ENCODE data around the gene POU2AF2. TPM values are rescaled to one million over a fixed set of nuclear protein-coding genes. Genes with fewer than 3 reads are reported as not detected.
A peak's percentile ranks its signal among the peaks of the same experiment; 100 is the strongest.
"Not testable (repeated sequence)": the region's sequence is repeated elsewhere in the genome, so short reads cannot be mapped to it uniquely, and the experiment has no call there.

POU2AF2 gene
- total RNA-seq, 1 donor from 2014 or later = not detected

DNA sequence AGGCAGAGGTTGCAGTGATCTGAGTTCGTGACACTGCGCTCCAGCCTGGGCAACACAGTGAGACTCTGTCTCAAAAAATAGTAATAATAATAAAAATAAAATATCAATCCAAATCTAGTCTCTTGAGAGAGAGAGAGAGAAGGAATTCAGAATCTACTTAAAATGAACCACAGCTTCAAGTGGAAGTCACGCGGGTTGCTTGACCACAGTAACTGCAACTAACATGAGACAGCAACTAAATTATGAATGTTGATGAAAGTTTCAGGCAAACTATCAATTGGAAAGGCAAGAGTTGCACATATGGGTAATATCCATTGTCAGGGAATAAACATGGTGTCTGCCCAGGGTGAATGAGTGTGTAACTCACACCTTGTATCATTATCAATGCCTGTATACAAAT lies 12.5 kb downstream of the POU2AF2 start:
- no peak for DNase-seq (ENCODE audit: low read depth)

DNA sequence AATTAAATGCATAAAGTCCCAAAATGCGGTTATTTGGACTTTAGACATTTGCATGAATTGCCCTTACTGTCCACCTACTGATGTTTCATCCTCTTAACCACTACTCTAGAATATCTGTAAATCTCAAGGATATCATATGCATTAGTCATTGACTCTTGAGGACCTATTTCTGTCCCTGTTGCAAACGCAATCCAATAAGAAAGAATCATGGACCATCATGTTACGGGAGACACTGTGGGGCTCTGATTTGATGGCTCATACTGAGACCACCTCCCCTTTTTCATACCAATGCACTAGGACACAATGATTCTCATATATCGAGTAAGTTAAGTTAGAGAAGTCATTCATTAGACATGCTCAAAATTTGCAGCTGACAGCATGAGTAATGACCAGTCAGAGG lies 14.4 kb downstream of the POU2AF2 start:
- no peak for DNase-seq (ENCODE audit: low read depth)

DNA sequence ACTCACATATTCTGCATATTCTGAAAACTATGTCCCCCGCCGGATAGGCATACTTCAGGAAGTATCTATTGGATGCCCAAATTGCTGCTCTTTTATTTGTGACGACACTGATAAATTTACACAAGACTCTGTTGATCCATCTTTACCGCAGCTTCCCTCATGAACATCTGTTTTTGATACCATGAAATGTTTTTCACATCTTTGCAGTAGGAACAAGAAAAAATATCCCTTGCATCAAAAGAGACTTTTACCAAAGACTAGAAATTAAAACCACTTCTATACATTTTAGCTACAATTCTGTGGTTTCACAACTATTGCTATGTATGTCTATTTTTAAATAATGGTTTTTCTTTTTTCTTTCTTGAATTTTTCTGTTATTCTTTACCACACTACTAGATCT lies 15.3 kb downstream of the POU2AF2 start:
- no peak for DNase-seq (ENCODE audit: low read depth)

DNA sequence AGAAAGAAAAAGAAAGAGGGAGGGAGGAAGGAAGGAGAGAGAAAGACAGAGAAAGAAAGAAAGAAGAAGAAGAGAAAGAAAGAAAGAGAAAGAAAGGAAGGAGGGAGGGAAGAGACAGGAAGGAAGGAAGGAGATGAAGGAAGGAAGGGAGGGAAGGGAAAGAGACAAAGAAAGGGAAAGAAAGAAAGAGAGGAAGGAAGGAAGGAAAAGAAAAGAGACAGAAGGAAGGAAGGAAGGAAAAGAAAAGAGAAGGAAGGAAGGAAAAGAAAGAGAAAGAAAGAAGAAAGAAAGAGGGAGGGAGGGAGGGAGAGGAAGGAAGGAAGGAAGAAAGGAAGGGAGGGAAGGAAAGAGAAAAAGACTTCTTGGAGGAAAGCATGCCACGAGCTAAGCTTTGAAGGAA lies 19.1 kb downstream of the POU2AF2 start:
- DNase-seq (ENCODE audit: low read depth) = no peak

DNA sequence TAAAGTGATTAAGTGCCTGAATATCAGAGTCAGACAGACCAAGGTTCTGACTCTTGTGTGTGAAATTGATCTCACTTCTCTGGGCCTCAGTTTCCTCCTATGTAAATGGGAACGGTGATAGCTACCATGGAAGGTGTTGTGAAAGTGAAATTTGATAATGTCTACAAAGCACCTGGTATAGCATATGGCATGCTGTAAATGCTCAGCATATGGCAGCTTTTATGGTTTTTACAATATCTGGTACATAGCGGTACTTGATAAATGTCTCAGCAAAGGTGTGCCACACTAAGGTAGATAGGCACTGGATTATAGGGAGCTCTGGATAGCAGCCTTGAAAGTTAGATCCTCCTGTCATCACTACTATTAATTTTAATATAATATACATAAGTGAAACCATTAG lies 19.9 kb downstream of the POU2AF2 start:
- no peak for DNase-seq (ENCODE audit: low read depth)

DNA sequence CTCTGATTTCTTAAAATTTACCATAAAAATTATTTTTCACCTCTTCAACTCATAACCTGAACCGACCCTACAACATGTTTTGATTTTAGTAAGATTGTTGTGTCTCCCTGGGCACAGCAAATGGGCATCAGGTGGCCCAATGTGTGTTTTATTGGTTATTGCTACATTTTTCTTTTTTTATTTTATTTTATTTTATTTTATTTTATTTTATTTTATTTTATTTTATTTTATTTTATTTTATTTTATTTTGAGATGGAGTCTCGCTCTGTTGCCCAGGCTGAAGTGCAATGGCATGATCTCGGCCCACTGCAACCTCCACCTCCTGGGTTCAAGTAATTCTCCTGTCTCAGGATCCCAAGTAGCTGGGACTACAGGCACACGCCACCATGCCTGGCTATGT lies 22.8 kb downstream of the POU2AF2 start:
- not testable (repeated sequence) for DNase-seq (ENCODE audit: low read depth)

DNA sequence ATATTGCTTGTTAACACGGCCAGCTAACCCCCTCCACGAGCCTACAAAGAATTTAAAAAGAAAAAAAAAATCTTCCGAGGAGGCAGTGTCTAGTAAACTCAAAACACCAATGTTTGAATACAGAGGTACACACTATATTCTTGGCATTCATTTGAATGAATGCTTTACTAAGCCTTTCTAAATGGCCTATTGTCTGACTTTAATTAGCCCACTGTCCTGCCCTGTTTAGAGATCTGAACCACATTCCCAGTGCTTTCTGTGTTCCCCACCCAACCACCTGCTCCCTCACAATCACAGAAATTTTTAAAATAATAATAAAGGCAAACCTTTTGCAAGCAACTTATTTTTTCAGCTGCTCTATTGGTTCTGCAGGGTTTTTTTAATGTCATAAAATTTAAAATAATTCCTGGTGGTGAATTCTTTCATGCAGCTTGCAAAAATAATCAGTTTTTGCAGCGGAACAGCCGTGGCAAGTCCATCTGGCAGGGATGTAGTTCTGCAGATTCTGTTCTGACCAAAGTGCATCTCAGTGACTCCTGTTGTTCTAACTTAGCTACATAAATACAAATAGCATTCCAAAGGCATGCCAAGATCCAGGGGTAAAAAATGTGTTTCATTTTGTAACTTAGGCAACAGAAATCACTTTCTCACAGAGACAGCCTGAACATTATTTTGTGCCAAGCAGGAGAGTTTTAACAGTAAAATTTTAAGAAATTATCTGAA lies 23.8 kb downstream of the POU2AF2 start:
- DNase-seq (ENCODE audit: low read depth) = no peak

DNA sequence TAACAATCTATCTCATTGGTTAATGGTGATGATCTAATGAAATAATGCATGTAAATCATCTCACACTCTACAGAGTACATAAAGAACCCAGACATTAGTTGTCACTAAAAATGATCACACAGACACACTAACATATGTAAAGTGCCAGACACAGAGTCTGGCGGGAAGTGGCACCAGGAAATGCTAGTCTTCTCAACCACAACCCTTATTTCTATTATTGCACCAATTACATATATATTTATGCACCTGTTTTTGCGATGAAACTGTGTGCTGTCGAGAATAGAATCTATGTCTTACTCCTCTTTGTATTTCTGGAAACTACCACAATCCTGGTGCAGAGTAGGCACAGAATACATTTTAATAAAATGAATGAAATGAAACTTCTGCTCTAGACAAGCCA lies 26.9 kb downstream of the POU2AF2 start:
- no peak for DNase-seq (ENCODE audit: low read depth)

DNA sequence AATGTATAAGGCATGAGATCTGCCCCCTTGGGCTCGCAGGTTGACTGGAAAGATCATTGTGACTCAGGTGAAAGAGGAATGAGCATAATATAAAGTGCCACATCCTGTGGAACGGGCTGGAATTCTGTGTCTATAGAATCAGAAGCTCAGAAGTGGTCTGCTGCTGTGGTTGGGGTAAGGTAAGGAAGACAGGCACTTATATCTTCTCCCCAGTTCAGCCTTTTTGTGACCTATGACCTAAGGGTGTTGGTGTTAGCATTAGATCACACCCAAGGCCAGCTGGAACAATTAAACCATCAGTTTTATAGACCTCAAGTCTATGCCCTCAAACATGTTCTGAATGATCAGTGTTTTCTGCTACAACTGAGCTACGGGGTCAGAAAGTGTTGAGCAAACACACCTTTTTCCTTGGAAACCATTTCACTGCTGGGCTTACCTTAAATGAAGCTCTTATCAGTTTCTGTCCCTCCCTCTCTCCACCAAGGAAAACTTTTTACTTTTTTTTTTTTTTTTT lies 37.1 kb downstream of the POU2AF2 start:
- no peak for DNase-seq (ENCODE audit: low read depth)

DNA sequence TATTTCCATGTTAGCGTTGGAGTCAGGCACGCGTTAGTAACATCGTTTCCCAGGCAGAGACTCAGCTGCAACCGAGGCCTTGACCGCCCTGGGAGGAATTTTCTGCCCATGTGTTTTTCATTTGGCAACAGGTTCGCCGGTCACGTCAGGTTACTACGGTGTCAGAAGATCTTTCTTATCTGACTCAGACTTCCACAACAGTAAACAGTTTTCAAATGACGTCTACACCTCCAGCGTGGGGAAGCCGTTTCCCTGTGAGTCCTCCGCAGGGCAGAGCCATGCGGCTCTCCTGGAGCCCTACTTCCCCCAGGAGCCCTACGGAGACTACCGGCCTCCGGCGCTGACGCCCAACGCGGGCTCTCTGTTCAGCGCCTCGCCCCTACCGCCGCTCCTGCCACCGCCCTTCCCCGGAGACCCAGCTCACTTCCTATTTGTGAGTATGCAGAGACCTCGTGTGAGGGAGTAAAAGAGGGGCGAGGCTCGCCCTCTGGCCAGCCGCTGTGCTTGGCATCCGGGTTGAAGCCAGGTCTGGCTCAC lies 38.5 kb downstream of the POU2AF2 start:
- no peak for DNase-seq (ENCODE audit: low read depth)

DNA sequence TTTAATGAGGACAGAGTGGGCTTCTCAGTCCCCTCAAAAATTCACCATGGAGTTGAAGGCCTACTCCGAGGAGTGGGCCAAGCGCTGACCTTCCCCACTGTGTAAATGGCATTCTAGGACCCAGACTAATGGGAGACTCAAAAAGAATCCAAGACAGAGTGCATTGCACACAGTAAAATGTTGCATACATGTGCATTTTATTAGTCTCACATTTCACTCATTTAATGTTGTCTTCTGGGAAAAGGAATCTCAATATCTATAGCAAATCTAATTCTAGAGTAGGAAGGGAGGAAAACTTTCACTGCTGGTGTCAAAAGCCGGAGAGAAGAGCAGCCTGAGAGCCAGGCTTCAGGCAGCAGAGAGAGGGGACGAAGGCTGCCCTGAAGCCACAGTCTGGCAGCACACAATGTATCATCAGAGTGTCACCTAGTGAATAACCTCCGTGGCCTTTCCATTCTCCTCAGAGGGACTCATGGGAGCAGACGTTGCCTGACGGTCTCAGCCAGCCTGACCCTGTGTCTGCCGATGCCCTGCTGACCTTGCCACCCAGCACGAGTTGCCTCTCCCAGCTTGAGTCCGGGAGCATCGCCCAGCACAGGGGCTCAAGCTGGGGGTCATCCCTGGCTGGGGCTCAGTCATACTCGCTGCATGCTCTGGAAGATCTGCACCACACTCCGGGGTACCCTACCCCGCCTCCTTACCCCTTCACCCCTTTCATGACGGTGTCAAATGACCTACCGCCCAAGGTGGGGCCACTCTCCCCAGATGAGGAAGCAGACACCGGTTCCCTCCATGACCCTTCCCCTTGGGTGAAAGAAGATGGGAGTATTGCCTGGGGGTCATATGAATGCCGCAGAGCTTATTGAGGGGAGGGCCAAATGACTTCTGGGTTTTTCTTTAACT lies 39.9 kb downstream of the POU2AF2 start:
- no peak for DNase-seq (ENCODE audit: low read depth)

DNA sequence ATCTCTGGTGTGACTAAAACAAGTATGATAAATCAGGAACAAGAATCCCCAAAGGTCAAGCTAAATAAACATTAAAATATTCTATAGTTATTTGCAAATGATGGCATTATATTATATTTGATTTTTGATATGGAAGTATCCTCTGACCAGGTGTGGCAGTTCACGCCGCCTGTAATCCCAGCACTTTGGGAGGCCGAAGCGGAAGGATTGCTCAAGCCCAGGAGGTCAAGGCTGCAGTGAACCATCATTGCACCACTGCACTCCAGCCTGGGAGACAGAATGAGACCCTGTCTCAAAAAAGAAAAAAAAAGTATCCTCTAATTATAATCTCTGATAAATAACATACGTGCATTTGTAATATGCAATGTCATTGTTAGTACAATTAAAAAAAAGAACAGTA lies 46.2 kb downstream of the POU2AF2 start:
- DNase-seq (ENCODE audit: low read depth) = no peak

DNA sequence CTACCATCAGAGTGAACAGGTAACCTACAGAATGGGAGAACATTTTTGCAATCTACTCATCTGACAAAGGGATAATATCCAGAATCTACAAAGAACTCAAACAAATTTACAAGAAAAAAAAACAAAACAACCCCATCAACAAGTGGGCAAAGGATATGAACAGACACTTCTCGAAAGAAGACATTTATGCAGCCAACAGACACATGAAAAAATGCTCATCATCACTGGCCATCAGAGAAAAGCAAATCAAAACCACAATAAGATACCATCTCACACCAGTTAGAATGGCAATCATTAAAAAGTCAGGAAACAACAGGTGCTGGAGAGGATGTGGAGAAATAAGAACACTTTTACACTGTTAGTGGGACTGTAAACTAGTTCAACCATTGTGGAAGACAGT lies 46.9 kb downstream of the POU2AF2 start:
- DNase-seq (ENCODE audit: low read depth) = not testable (repeated sequence)

DNA sequence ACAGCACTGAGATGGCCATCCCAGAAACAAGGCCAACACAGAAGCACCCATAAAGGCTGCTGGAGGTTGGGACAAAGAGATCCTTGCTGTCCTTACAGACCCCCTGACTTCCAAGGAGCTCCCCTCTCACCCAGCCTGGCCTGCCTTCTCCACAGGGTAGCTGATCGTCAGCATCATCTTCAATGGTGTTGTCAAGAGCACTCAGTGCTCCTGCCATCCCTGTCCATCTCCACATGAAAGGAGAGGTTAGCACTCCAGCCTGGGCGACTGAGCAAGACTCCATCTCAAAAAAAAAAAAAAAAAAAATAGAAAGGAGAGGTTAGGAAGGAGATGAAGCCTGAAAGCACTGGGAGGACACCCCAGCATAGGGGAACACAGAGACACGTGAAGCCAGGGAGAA lies 50.7 kb downstream of the POU2AF2 start:
- no peak for DNase-seq (ENCODE audit: low read depth)

DNA sequence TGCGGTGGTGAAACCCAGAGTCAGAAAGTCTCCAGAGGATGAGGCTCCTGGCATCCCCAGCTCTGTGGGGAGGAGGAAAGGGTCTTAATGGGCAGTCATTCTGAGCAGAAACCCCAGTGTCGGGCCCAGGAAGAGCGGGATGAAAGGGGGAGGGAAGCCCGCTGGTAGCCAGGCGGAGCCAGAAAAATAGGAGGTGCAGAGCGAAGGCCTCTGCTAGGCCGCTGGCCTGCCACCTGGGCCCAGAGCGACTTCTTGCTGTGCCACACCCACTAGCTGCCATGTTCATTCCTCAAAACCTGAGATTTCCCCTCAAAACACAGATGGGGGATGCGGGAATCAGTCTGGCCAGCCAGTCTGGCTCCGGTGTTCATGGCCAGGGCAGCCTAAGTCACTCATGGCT lies 52.2 kb downstream of the POU2AF2 start:
- no peak for DNase-seq (ENCODE audit: low read depth)

DNA sequence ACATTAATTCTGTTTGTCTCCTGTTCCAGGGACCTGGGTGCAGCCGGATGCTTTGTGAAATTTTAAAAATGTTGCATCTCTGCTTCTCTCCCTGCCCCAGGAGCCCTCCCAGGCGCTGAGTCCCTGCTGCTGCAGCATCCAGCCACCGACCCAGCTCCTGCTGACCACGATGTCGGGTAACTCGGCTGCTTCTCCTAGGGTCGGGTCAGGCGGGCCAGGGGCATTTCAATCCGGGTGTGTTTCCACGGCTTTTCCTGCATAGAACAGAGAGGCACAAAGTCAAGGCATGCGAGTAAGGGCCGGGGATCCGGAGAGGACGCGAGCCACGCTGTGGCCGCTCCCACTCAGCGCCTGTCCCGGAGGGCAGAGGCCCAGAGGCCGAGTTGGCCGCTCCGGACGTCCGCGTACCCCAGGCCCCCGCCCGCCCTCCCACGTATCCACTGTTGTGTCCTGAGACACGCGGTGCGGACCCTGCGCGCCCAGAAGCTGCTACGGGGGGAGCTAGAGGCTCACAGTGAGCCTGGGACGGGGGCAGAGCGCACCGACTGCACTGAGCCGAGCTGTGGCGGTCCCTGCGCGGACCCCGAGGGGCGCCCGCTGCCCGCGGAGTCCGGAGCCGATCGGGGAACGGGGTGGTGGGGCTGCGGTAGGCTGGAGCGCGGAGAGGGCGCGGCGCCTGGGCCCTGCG lies 53.0 kb downstream of the POU2AF2 start, which contains the start of gene POU2AF3:
Gene POU2AF3 (plus strand): TSS at position 134 of the 688 bp plus-strand sequence. CDS start 36 bp downstream, at position 170.
- DNase-seq (ENCODE audit: low read depth) = no peak

DNA sequence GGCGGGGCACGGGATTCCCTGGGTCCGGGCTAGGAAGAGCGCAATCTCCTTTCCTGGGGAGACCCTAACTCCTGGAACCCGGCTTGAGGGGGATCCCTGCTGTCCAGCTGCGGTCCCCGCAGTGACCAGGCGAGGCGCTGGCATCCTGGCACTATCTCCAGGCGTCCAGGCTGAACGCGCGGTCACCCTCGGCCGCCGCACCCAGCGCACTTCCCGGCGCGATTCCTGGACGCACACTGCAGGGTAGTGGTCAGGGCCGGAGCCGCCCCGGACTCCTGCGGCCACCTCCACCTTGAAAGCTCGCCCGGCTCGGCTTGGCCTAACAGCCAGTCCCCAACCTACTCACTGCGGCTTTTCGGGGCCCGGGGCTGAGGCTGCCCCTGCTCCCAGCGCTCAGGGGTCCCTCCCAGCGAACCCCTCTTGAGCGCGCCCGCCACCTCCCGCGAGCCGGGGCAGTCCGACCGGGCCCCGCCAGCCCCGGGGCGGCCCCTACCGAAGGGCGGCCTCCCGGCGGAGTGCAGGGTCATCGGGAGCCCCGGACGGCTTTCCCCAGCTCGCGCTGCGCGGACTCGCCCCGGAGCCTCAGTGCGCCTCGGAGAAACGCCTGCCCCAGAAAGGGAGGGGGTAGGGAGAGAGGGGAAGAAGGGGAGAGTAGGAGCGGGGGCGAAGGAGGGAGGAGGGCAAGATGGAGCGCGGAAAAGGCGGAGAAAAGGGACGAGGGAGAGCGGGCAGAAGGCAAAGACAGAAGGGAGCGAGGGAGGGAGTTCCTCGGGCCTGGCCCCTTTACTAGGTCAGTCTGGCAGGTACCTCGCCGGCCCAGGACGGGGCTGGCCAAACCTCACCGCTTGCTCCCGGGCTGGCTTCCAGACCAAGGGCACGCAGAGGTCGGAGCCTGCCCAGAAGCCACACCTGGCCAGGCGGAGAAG lies 53.8 kb downstream of the POU2AF2 start:
- DNase-seq (ENCODE audit: low read depth) = peak; percentile 5

DNA sequence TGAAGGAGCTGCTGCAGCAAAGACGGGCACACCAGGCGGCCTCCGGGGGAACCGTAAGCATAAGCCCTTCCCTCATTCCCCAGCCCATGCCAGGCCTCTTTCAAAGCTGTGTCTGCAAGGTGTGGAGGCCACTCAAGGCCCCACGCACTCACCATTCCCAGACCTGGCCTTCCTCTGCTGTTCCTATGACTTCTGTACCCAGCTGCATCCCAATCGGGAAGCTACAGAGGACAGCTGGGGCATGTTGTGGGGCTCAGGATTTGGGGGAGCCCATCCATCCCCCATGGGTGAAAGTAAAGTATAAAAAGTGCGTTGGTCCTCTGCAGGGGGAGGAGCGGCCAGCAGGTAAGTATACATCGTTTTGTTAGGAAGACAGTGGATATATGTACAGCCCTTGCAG lies 55.0 kb downstream of the POU2AF2 start:
- no peak for DNase-seq (ENCODE audit: low read depth)

DNA sequence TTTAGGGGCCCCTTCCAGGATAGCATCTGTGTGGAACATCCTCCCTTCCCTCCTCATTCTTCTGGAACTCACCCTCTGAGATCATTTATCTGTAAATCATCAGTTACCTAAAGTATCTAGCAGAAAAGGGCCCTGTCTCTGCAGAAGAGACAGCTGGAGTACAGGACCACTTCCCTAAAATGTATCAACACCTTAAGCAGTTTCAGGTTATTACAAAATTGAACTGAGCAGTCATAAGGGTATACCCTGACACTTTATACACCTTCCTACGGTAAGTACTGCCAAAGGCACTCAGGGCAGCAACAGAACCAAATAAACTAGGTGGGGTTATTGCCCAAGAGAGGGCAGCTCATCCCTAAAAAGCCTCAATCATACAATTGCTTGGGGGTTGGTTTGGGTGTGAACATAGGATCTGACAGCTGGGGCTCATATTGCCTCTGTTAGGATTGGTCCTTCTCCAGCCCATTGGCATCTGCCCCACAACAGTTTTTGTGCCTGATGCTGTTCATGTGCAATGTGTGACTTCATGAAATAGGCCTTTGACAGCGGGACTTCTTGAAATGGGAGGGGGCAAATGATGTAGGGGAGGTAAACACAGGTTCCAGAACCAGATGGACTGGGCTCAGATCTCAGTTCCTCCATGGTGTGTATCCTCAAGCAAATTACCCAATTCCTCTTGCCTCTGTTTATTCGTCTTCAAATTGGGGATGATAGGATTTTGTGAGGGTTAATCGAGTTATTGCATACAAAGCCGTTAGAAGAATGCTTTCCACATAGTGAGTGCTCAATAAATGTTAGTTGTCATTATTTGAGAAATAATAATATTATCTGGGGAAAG lies 55.7 kb downstream of the POU2AF2 start:
- DNase-seq (ENCODE audit: low read depth) = no peak

DNA sequence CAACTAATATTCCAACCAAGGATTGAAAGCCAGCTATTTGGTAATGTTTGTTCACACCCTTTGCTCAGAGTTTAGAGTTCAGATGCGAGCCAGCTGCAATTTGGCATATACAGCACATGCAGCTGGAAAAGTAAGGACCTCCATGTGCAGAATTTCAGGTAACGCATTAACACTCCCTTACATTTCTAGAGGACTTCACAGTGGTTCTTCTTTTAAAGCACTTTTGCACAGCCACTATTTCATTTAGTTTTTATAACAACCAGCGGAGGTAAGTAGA lies 56.3 kb downstream of the POU2AF2 start:
- DNase-seq (ENCODE audit: low read depth) = no peak

Data from renal cortical epithelial cell (primary cell).